HL-60 (cell line): ENCODE measurements around the gene NECTIN4.

Source experiments
- GABPA ChIP-seq: IDR thresholded peaks from 2 replicates; pipeline ENCODE4 v1.6.1; 2012; ENCODE audit warnings: low read depth
- POLR2AphosphoS5 ChIP-seq: IDR thresholded peaks from 2 replicates; pipeline ENCODE4 v1.6.1; 2012; ENCODE audit warnings: low read depth
- REST ChIP-seq: IDR thresholded peaks from 2 replicates; pipeline ENCODE4 v1.6.1; 2012; ENCODE audit warnings: low read depth; ENCODE audit not compliant: insufficient replicate concordance
- TF ChIP-seq, protein P1 (sequence below): IDR thresholded peaks from one replicate; pipeline ENCODE4 v1.5.1; 2011; ENCODE audit warnings: low read length, control low read depth, inconsistent platforms; ENCODE audit not compliant: insufficient read depth

GRCh38 chr1:161119092-161119903 lies 29.9 kb upstream of the NECTIN4 start:
- TF ChIP-seq, protein P1, sequence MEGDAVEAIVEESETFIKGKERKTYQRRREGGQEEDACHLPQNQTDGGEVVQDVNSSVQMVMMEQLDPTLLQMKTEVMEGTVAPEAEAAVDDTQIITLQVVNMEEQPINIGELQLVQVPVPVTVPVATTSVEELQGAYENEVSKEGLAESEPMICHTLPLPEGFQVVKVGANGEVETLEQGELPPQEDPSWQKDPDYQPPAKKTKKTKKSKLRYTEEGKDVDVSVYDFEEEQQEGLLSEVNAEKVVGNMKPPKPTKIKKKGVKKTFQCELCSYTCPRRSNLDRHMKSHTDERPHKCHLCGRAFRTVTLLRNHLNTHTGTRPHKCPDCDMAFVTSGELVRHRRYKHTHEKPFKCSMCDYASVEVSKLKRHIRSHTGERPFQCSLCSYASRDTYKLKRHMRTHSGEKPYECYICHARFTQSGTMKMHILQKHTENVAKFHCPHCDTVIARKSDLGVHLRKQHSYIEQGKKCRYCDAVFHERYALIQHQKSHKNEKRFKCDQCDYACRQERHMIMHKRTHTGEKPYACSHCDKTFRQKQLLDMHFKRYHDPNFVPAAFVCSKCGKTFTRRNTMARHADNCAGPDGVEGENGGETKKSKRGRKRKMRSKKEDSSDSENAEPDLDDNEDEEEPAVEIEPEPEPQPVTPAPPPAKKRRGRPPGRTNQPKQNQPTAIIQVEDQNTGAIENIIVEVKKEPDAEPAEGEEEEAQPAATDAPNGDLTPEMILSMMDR = peak; percentile 17
- TF ChIP-seq POLR2AphosphoS5 = no peak; the same call in 1 of the 2 replicates
- TF ChIP-seq GABPA = no peak
- TF ChIP-seq REST = no peak
